ENCODE results near the gene MAEA. TPM values are rescaled to one million over a fixed set of nuclear protein-coding genes. Genes with fewer than 3 reads are reported as not detected.

MAEA gene
- total and polyA plus RNA-seq, 2 experiments from 2014 or later, result 49.8 to 99.0 TPM

DNA sequence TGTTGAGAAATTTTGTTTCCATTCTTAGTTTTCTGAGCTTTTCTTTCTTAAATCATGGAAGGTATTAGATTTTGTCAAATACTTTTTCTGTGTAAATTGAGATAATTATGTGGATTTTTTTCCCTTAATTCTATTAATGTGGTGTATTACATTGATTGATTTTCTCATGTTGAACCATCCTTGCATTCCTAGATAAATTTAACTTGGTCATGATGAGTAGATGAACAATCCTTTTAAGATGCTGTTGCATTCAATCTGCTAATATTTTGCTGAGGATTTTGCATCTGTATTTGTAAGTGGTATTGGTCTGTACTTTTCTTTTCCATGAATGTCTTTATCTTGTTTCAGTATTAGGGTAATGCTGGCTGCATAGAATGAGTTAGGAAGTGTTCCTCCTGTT is 20.5 kb upstream of the MAEA start:
- no peaks in the 10 kb centered on the region for H3K4me1 Mint-ChIP-seq
- Histone ChIP-seq H3K9me2 (ENCODE audit: insufficient read depth) (no peaks in the 10 kb centered on the region), H2AFZ (no peak overlapping the region), H3K79me2 (replicated peaks; ENCODE audit: insufficient read depth) (no peaks in the 10 kb centered on the region), H3K4me2 (no peak overlapping the region), H3K4me1 (ENCODE audit: insufficient read depth) (no peaks in the 10 kb centered on the region), H4K20me1 (replicated peaks; ENCODE audit: insufficient read depth) (no peaks in the 10 kb centered on the region), H3K27ac (ENCODE audit: low read depth) (no peak overlapping the region), H3F3A (replicated peaks; ENCODE audit: low read depth) (no peaks in the 10 kb centered on the region), H3K4me3 (no peak overlapping the region), H3K27me3 (ENCODE audit: insufficient read depth) (no peaks in the 10 kb centered on the region), H3K36me3 (ENCODE audit: insufficient read depth) (no peaks in the 10 kb centered on the region; the same call in 1 of the 2 replicates)
- DNase-seq (ENCODE audit: low spot score) (no peak), ATAC-seq (no peak)
- H3K27me3 Mint-ChIP-seq (ENCODE audit: insufficient read depth, low read depth, poor library complexity), result no peaks in the 10 kb centered on the region
- TF ChIP-seq, protein P1, sequence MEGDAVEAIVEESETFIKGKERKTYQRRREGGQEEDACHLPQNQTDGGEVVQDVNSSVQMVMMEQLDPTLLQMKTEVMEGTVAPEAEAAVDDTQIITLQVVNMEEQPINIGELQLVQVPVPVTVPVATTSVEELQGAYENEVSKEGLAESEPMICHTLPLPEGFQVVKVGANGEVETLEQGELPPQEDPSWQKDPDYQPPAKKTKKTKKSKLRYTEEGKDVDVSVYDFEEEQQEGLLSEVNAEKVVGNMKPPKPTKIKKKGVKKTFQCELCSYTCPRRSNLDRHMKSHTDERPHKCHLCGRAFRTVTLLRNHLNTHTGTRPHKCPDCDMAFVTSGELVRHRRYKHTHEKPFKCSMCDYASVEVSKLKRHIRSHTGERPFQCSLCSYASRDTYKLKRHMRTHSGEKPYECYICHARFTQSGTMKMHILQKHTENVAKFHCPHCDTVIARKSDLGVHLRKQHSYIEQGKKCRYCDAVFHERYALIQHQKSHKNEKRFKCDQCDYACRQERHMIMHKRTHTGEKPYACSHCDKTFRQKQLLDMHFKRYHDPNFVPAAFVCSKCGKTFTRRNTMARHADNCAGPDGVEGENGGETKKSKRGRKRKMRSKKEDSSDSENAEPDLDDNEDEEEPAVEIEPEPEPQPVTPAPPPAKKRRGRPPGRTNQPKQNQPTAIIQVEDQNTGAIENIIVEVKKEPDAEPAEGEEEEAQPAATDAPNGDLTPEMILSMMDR (conservative IDR thresholded peaks at IDR 0.05; ENCODE audit: low read depth in 2 of 2), result no peak
- no peak for TF ChIP-seq JUNB (IDR thresholded peaks at IDR 0.05; ENCODE audit: unreplicated experiment)
- no peak for TF ChIP-seq EZH2phosphoT487 (IDR thresholded peaks at IDR 0.05; ENCODE audit: unreplicated experiment)
- no peak for TF ChIP-seq CREB1 (CRISPR knock-in tag; IDR thresholded peaks at IDR 0.05; ENCODE audit: low read depth)
- TF ChIP-seq, protein P2, sequence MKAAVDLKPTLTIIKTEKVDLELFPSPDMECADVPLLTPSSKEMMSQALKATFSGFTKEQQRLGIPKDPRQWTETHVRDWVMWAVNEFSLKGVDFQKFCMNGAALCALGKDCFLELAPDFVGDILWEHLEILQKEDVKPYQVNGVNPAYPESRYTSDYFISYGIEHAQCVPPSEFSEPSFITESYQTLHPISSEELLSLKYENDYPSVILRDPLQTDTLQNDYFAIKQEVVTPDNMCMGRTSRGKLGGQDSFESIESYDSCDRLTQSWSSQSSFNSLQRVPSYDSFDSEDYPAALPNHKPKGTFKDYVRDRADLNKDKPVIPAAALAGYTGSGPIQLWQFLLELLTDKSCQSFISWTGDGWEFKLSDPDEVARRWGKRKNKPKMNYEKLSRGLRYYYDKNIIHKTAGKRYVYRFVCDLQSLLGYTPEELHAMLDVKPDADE (IDR thresholded peaks at IDR 0.05), result no peak
- TF ChIP-seq, protein P3, sequence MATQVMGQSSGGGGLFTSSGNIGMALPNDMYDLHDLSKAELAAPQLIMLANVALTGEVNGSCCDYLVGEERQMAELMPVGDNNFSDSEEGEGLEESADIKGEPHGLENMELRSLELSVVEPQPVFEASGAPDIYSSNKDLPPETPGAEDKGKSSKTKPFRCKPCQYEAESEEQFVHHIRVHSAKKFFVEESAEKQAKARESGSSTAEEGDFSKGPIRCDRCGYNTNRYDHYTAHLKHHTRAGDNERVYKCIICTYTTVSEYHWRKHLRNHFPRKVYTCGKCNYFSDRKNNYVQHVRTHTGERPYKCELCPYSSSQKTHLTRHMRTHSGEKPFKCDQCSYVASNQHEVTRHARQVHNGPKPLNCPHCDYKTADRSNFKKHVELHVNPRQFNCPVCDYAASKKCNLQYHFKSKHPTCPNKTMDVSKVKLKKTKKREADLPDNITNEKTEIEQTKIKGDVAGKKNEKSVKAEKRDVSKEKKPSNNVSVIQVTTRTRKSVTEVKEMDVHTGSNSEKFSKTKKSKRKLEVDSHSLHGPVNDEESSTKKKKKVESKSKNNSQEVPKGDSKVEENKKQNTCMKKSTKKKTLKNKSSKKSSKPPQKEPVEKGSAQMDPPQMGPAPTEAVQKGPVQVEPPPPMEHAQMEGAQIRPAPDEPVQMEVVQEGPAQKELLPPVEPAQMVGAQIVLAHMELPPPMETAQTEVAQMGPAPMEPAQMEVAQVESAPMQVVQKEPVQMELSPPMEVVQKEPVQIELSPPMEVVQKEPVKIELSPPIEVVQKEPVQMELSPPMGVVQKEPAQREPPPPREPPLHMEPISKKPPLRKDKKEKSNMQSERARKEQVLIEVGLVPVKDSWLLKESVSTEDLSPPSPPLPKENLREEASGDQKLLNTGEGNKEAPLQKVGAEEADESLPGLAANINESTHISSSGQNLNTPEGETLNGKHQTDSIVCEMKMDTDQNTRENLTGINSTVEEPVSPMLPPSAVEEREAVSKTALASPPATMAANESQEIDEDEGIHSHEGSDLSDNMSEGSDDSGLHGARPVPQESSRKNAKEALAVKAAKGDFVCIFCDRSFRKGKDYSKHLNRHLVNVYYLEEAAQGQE (IDR thresholded peaks at IDR 0.05; ENCODE audit: unreplicated experiment), result no peak
- no peak for TF ChIP-seq ZNF114 (CRISPR knock-in tag; IDR thresholded peaks at IDR 0.05)
- TF ChIP-seq STAT1 (IDR thresholded peaks at IDR 0.05; ENCODE audit: unreplicated experiment), result no peak
- no peak for TF ChIP-seq NANOG (IDR thresholded peaks at IDR 0.05; ENCODE audit: borderline replicate concordance)
- TF ChIP-seq, protein P4, sequence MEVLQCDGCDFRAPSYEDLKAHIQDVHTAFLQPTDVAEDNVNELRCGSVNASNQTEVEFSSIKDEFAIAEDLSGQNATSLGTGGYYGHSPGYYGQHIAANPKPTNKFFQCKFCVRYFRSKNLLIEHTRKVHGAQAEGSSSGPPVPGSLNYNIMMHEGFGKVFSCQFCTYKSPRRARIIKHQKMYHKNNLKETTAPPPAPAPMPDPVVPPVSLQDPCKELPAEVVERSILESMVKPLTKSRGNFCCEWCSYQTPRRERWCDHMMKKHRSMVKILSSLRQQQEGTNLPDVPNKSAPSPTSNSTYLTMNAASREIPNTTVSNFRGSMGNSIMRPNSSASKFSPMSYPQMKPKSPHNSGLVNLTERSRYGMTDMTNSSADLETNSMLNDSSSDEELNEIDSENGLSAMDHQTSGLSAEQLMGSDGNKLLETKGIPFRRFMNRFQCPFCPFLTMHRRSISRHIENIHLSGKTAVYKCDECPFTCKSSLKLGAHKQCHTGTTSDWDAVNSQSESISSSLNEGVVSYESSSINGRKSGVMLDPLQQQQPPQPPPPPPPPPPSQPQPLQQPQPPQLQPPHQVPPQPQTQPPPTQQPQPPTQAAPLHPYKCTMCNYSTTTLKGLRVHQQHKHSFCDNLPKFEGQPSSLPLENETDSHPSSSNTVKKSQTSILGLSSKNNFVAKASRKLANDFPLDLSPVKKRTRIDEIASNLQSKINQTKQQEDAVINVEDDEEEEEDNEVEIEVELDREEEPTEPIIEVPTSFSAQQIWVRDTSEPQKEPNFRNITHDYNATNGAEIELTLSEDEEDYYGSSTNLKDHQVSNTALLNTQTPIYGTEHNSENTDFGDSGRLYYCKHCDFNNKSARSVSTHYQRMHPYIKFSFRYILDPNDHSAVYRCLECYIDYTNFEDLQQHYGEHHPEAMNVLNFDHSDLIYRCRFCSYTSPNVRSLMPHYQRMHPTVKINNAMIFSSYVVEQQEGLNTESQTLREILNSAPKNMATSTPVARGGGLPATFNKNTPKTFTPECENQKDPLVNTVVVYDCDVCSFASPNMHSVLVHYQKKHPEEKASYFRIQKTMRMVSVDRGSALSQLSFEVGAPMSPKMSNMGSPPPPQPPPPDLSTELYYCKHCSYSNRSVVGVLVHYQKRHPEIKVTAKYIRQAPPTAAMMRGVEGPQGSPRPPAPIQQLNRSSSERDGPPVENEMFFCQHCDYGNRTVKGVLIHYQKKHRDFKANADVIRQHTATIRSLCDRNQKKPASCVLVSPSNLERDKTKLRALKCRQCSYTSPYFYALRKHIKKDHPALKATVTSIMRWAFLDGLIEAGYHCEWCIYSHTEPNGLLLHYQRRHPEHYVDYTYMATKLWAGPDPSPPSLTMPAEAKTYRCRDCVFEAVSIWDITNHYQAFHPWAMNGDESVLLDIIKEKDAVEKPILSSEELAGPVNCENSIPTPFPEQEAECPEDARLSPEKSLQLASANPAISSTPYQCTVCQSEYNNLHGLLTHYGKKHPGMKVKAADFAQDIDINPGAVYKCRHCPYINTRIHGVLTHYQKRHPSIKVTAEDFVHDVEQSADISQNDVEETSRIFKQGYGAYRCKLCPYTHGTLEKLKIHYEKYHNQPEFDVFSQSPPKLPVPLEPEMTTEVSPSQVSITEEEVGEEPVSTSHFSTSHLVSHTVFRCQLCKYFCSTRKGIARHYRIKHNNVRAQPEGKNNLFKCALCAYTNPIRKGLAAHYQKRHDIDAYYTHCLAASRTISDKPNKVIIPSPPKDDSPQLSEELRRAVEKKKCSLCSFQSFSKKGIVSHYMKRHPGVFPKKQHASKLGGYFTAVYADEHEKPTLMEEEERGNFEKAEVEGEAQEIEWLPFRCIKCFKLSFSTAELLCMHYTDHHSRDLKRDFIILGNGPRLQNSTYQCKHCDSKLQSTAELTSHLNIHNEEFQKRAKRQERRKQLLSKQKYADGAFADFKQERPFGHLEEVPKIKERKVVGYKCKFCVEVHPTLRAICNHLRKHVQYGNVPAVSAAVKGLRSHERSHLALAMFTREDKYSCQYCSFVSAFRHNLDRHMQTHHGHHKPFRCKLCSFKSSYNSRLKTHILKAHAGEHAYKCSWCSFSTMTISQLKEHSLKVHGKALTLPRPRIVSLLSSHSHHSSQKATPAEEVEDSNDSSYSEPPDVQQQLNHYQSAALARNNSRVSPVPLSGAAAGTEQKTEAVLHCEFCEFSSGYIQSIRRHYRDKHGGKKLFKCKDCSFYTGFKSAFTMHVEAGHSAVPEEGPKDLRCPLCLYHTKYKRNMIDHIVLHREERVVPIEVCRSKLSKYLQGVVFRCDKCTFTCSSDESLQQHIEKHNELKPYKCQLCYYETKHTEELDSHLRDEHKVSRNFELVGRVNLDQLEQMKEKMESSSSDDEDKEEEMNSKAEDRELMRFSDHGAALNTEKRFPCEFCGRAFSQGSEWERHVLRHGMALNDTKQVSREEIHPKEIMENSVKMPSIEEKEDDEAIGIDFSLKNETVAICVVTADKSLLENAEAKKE (CRISPR knock-in tag; IDR thresholded peaks at IDR 0.05), result no peak
- TF ChIP-seq EZH2 (IDR thresholded peaks at IDR 0.05; ENCODE audit: low read depth, unreplicated experiment), result no peak
- TF ChIP-seq ZNF331 (CRISPR knock-in tag; IDR thresholded peaks at IDR 0.05; ENCODE audit: low read depth), result no peak
- TF ChIP-seq POLR2AphosphoS5 (IDR thresholded peaks at IDR 0.05; ENCODE audit: low read depth), result no peak
- H3K9me3 Mint-ChIP-seq, result peaks cover 43% of the 10 kb centered on the region
- no peak overlapping the region for H3K27ac Mint-ChIP-seq
- no peak overlapping the region for H3K4me3 Mint-ChIP-seq
- peaks cover 16% of the 10 kb centered on the region for H3K36me3 Mint-ChIP-seq (ENCODE audit: low read depth)
